ENCODE measurements around the gene UFSP2.

UFSP2 gene

GRCh38 chr4:185382754-185383153, 43.0 kb downstream of the UFSP2 start:
- H3K27ac ChIP-seq (ENCODE audit: low read length, poor library complexity, severe bottlenecking) = no peak overlapping the region
- H3K79me1 ChIP-seq (replicated peaks; ENCODE audit: low read length, poor library complexity, severe bottlenecking) = peaks cover 4% of the 10 kb centered on the region
- no peak overlapping the region for H3K14ac ChIP-seq (ENCODE audit: low read length in 2 of 2)
- no peak overlapping the region for H3K18ac ChIP-seq (ENCODE audit: low read depth in 1 of 2, low read length in 2 of 2)
- H2AK5ac ChIP-seq (ENCODE audit: low read length, severe bottlenecking) = no peak overlapping the region
- peaks cover 4 to 9% of the 10 kb centered on the region in 2 experiments for H3K36me3 ChIP-seq (ENCODE audit: control insufficient read depth in 1 of 2, insufficient read depth in 2 of 2, low read depth in 1 of 2, low read length in 2 of 2)
- H2BK5ac ChIP-seq (ENCODE audit: low read depth, low read length, poor library complexity, severe bottlenecking) = no peak overlapping the region
- H2BK12ac ChIP-seq (ENCODE audit: low read length in 2 of 2) = no peak overlapping the region
- no peak overlapping the region for H4K8ac ChIP-seq (ENCODE audit: low read length)
- DNase-seq = no peak
- H3K4me3 ChIP-seq (ENCODE audit: insufficient read depth in 1 of 2, low read depth in 1 of 2, low read length in 2 of 2) = no peak overlapping the region
- peaks cover 5% of the 10 kb centered on the region for H3K9me3 ChIP-seq (ENCODE audit: control insufficient read depth, low read length)
- no peaks in the 10 kb centered on the region for H3K27me3 ChIP-seq (ENCODE audit: control insufficient read depth in 1 of 2, insufficient read depth in 1 of 2, low read length in 2 of 2)
- no peak overlapping the region for H3K9ac ChIP-seq (ENCODE audit: low read length)
- no peak overlapping the region for H3K23ac ChIP-seq (ENCODE audit: low read length in 2 of 2)
- no peak overlapping the region for H3K4me2 ChIP-seq (ENCODE audit: low read length, poor library complexity, severe bottlenecking)
- H2AFZ ChIP-seq (ENCODE audit: low read depth, low read length) = no peak overlapping the region
- no peak overlapping the region for H3K4ac ChIP-seq (ENCODE audit: low read depth in 1 of 2, low read length in 2 of 2)
- no peak overlapping the region for H2BK120ac ChIP-seq (ENCODE audit: low read depth, low read length)
- no peak overlapping the region for H4K91ac ChIP-seq (ENCODE audit: low read length)
- peaks cover 4% of the 10 kb centered on the region for H3K4me1 ChIP-seq (ENCODE audit: control insufficient read depth, insufficient read depth, low read depth, low read length)
- H2BK15ac ChIP-seq (ENCODE audit: low read depth, poor library complexity, severe bottlenecking) = no peak overlapping the region

- Histone ChIP-seq H3K4me3 (ENCODE audit: insufficient read depth in 1 of 2, low read depth in 1 of 2, low read length in 2 of 2) (no peak overlapping the region), H3K9me3 (ENCODE audit: control insufficient read depth, low read length) (peaks cover 5% of the 10 kb centered on the region), H3K14ac (ENCODE audit: low read length in 2 of 2) (no peak overlapping the region), H3K4me1 (ENCODE audit: control insufficient read depth, insufficient read depth, low read depth, low read length) (peaks cover 4% of the 10 kb centered on the region), H2AFZ (ENCODE audit: low read depth, low read length) (no peak overlapping the region), H3K79me1 (replicated peaks; ENCODE audit: low read length, poor library complexity, severe bottlenecking) (peaks cover 4% of the 10 kb centered on the region), H3K4me2 (ENCODE audit: low read length, poor library complexity, severe bottlenecking) (no peak overlapping the region), H2BK15ac (ENCODE audit: low read depth, poor library complexity, severe bottlenecking) (no peak overlapping the region), H4K8ac (ENCODE audit: low read length) (no peak overlapping the region), H3K4ac (ENCODE audit: low read depth in 1 of 2, low read length in 2 of 2) (no peak overlapping the region), H3K18ac (ENCODE audit: low read depth in 1 of 2, low read length in 2 of 2) (no peak overlapping the region), H2BK120ac (ENCODE audit: low read depth, low read length) (no peak overlapping the region), H3K9ac (ENCODE audit: low read length) (no peak overlapping the region), H3K27me3 (ENCODE audit: control insufficient read depth in 1 of 2, insufficient read depth in 1 of 2, low read length in 2 of 2) (no peaks in the 10 kb centered on the region), H2AK5ac (ENCODE audit: low read length, severe bottlenecking) (no peak overlapping the region), H3K36me3 (ENCODE audit: control insufficient read depth in 1 of 2, insufficient read depth in 2 of 2, low read depth in 1 of 2, low read length in 2 of 2) (peaks cover 7 to 17% of the 10 kb centered on the region in 2 experiments), H3K23ac (ENCODE audit: low read length in 2 of 2) (no peak overlapping the region), H4K91ac (ENCODE audit: low read length) (no peak overlapping the region), H2BK5ac (ENCODE audit: low read depth, low read length, poor library complexity, severe bottlenecking) (no peak overlapping the region), H2BK12ac (ENCODE audit: low read length in 2 of 2) (no peak overlapping the region), H3K27ac (ENCODE audit: low read length, poor library complexity, severe bottlenecking) (no peak overlapping the region)
- 81% methylated on average over 1 of the region's 4 CpGs for WGBS
- no peak for DNase-seq
These were observed 44.2 kb downstream of the UFSP2 start for GRCh38 chr4:185381288-185382196.

GRCh38 chr4:185380320-185380719, 45.4 kb downstream of the UFSP2 start:
- H3K9me3 ChIP-seq (ENCODE audit: control insufficient read depth, low read length) = peaks cover 5% of the 10 kb centered on the region
- H2BK120ac ChIP-seq (ENCODE audit: low read depth, low read length) = no peak overlapping the region
- no peak overlapping the region for H3K27ac ChIP-seq (ENCODE audit: low read length, poor library complexity, severe bottlenecking)
- no peak overlapping the region for H3K18ac ChIP-seq (ENCODE audit: low read depth in 1 of 2, low read length in 2 of 2)
- DNase-seq = no peak
- H3K4ac ChIP-seq (ENCODE audit: low read depth in 1 of 2, low read length in 2 of 2) = no peak overlapping the region
- no peak overlapping the region for H4K91ac ChIP-seq (ENCODE audit: low read length)
- no peak overlapping the region for H2BK5ac ChIP-seq (ENCODE audit: low read depth, low read length, poor library complexity, severe bottlenecking)
- peaks cover 7 to 17% of the 10 kb centered on the region in 2 experiments for H3K36me3 ChIP-seq (ENCODE audit: control insufficient read depth in 1 of 2, insufficient read depth in 2 of 2, low read depth in 1 of 2, low read length in 2 of 2)
- no CpG with 5 or more reads among the region's 1 CpG for WGBS
- H3K4me2 ChIP-seq (ENCODE audit: low read length, poor library complexity, severe bottlenecking) = no peak overlapping the region
- H2BK12ac ChIP-seq (ENCODE audit: low read length in 2 of 2) = no peak overlapping the region
- H3K4me3 ChIP-seq (ENCODE audit: insufficient read depth in 1 of 2, low read depth in 1 of 2, low read length in 2 of 2) = no peak overlapping the region
- no peak overlapping the region for H2AFZ ChIP-seq (ENCODE audit: low read depth, low read length)
- H2AK5ac ChIP-seq (ENCODE audit: low read length, severe bottlenecking) = no peak overlapping the region
- H2BK15ac ChIP-seq (ENCODE audit: low read depth, poor library complexity, severe bottlenecking) = no peak overlapping the region
- no peaks in the 10 kb centered on the region for H3K4me1 ChIP-seq (ENCODE audit: control insufficient read depth, insufficient read depth, low read depth, low read length)
- H3K27me3 ChIP-seq (ENCODE audit: control insufficient read depth in 1 of 2, insufficient read depth in 1 of 2, low read length in 2 of 2) = no peaks in the 10 kb centered on the region
- H3K9ac ChIP-seq (ENCODE audit: low read length) = no peak overlapping the region
- H4K8ac ChIP-seq (ENCODE audit: low read length) = no peak overlapping the region
- H3K23ac ChIP-seq (ENCODE audit: low read length in 2 of 2) = no peak overlapping the region
- peaks cover 4% of the 10 kb centered on the region for H3K79me1 ChIP-seq (replicated peaks; ENCODE audit: low read length, poor library complexity, severe bottlenecking)
- H3K14ac ChIP-seq (ENCODE audit: low read length in 2 of 2) = no peak overlapping the region

- no peak overlapping the region for H3K4me2 ChIP-seq (ENCODE audit: low read length, poor library complexity, severe bottlenecking)
- H2BK12ac ChIP-seq (ENCODE audit: low read length in 2 of 2) = no peak overlapping the region
- no peak overlapping the region for H3K4me3 ChIP-seq (ENCODE audit: insufficient read depth in 1 of 2, low read depth in 1 of 2, low read length in 2 of 2)
- H3K27me3 ChIP-seq (ENCODE audit: control insufficient read depth in 1 of 2, insufficient read depth in 1 of 2, low read length in 2 of 2) = no peaks in the 10 kb centered on the region
- 98% methylated on average over 12 of the region's 13 CpGs for WGBS
- H3K27ac ChIP-seq (ENCODE audit: low read length, poor library complexity, severe bottlenecking) = no peak overlapping the region
- H2AFZ ChIP-seq (ENCODE audit: low read depth, low read length) = no peak overlapping the region
- H2BK120ac ChIP-seq (ENCODE audit: low read depth, low read length) = no peak overlapping the region
- no peaks in the 10 kb centered on the region for H3K4me1 ChIP-seq (ENCODE audit: control insufficient read depth, insufficient read depth, low read depth, low read length)
- H3K14ac ChIP-seq (ENCODE audit: low read length in 2 of 2) = no peak overlapping the region
- no peak overlapping the region for H4K91ac ChIP-seq (ENCODE audit: low read length)
- DNase-seq = no peak
- H3K23ac ChIP-seq (ENCODE audit: low read length in 2 of 2) = no peak overlapping the region
- no peak overlapping the region for H3K9ac ChIP-seq (ENCODE audit: low read length)
- H2AK5ac ChIP-seq (ENCODE audit: low read length, severe bottlenecking) = no peak overlapping the region
- peaks cover 7 to 17% of the 10 kb centered on the region in 2 experiments for H3K36me3 ChIP-seq (ENCODE audit: control insufficient read depth in 1 of 2, insufficient read depth in 2 of 2, low read depth in 1 of 2, low read length in 2 of 2)
- H3K4ac ChIP-seq (ENCODE audit: low read depth in 1 of 2, low read length in 2 of 2) = no peak overlapping the region
- H2BK5ac ChIP-seq (ENCODE audit: low read depth, low read length, poor library complexity, severe bottlenecking) = no peak overlapping the region
- no peak overlapping the region for H3K18ac ChIP-seq (ENCODE audit: low read depth in 1 of 2, low read length in 2 of 2)
- H3K9me3 ChIP-seq (ENCODE audit: control insufficient read depth, low read length) = peaks cover 5% of the 10 kb centered on the region
- H4K8ac ChIP-seq (ENCODE audit: low read length) = no peak overlapping the region
- H3K79me1 ChIP-seq (replicated peaks; ENCODE audit: low read length, poor library complexity, severe bottlenecking) = peaks cover 4% of the 10 kb centered on the region
- no peak overlapping the region for H2BK15ac ChIP-seq (ENCODE audit: low read depth, poor library complexity, severe bottlenecking)
These were observed 46.2 kb downstream of the UFSP2 start for GRCh38 chr4:185379326-185380295.
